ENCODE measurements around the gene ANKRD12.

Gene ANKRD12

GRCh38 chr18:9184998-9185613 lies 48.5 kb downstream of the ANKRD12 start:
- DNase-seq (ENCODE audit: low read depth), result no peak

- DNase-seq (ENCODE audit: low read depth), result no peak
Measured at GRCh38 chr18:9188359-9189231, 52.0 kb downstream of the ANKRD12 start.

GRCh38 chr18:9189491-9189890 lies 52.9 kb downstream of the ANKRD12 start:
- DNase-seq (ENCODE audit: low read depth), result no peak

GRCh38 chr18:9191658-9192256 lies 55.2 kb downstream of the ANKRD12 start:
- no peak for DNase-seq (ENCODE audit: low read depth)

- DNase-seq (ENCODE audit: low read depth), result no peak
Measured at GRCh38 chr18:9193031-9193430, 56.5 kb downstream of the ANKRD12 start.

GRCh38 chr18:9196568-9196967 lies 60.0 kb downstream of the ANKRD12 start:
- DNase-seq (ENCODE audit: low read depth), result no peak

- no peak for DNase-seq (ENCODE audit: low read depth)
Measured at GRCh38 chr18:9199681-9200080, 63.1 kb downstream of the ANKRD12 start.

GRCh38 chr18:9201224-9201623 lies 64.6 kb downstream of the ANKRD12 start:
- no peak for DNase-seq (ENCODE audit: low read depth)

- no peak for DNase-seq (ENCODE audit: low read depth)
Measured at GRCh38 chr18:9204659-9205058, 68.1 kb downstream of the ANKRD12 start.

- no peak for DNase-seq (ENCODE audit: low read depth)
Measured at GRCh38 chr18:9206421-9206820, 69.8 kb downstream of the ANKRD12 start.

- DNase-seq (ENCODE audit: low read depth), result no peak
Measured at GRCh38 chr18:9209279-9209678, 72.7 kb downstream of the ANKRD12 start.

GRCh38 chr18:9210966-9211365 lies 74.4 kb downstream of the ANKRD12 start:
- DNase-seq (ENCODE audit: low read depth), result no peak

GRCh38 chr18:9211955-9212354 lies 75.4 kb downstream of the ANKRD12 start:
- DNase-seq (ENCODE audit: low read depth), result no peak

- DNase-seq (ENCODE audit: low read depth), result no peak
Measured at GRCh38 chr18:9215221-9215933, 78.8 kb downstream of the ANKRD12 start.

- DNase-seq (ENCODE audit: low read depth), result no peak
Measured at GRCh38 chr18:9216459-9216858, 79.9 kb downstream of the ANKRD12 start.

GRCh38 chr18:9217743-9218451 lies 81.3 kb downstream of the ANKRD12 start:
- DNase-seq (ENCODE audit: low read depth), result no peak

GRCh38 chr18:9221040-9221439 lies 84.5 kb downstream of the ANKRD12 start:
- no peak for DNase-seq (ENCODE audit: low read depth)

- no peak for DNase-seq (ENCODE audit: low read depth)
Measured at GRCh38 chr18:9221661-9222060, 85.1 kb downstream of the ANKRD12 start.

- DNase-seq (ENCODE audit: low read depth), result no peak
Measured at GRCh38 chr18:9223356-9223755, 86.8 kb downstream of the ANKRD12 start.

GRCh38 chr18:9226463-9226862 lies 89.9 kb downstream of the ANKRD12 start:
- no peak for DNase-seq (ENCODE audit: low read depth)

- DNase-seq (ENCODE audit: low read depth), result no peak
Measured at GRCh38 chr18:9231852-9232486, 95.4 kb downstream of the ANKRD12 start.

Data from stimulated activated CD8-positive, alpha-beta memory T cell treated with anti-CD3 and anti-CD28 coated beads, Interleukin-15, amount 100 ng/mL, for 24 hours (primary cell).